ENCODE measurements around the gene FHOD1. TPM values are rescaled to one million over a fixed set of nuclear protein-coding genes. Genes with fewer than 3 reads are reported as not detected.
A peak's percentile ranks its signal among the peaks of the same experiment; 100 is the strongest.

Gene FHOD1
- total and polyA plus RNA-seq, 2 of the 13 experiments (the other 11 are each of a cell fraction or from before 2014, with no cell fraction given): 20.0 to 20.8 TPM

- 43% methylated on average over 8 of the region's 8 CpGs for WGBS (ENCODE audit: low lambda C conversion rate)
- no peak for DNase-seq (ENCODE audit: low spot score)
- no peaks in the 10 kb centered on the region for H3K36me3 ChIP-seq (replicated peaks in 1 of 2; ENCODE audit: control insufficient read depth in 1 of 2, insufficient read depth in 2 of 2, low read length in 2 of 2)
- no peak overlapping the region for H3K4me2 ChIP-seq (ENCODE audit: low read depth, low read length)
- no peaks in the 10 kb centered on the region for H4K20me1 ChIP-seq (ENCODE audit: insufficient read depth, low read length)
- H3K9ac ChIP-seq (ENCODE audit: insufficient read depth, low read depth, low read length): no peak overlapping the region
- CTCF ChIA-PET (ENCODE audit: low intra/inter-chr PET ratio, low total read pairs): interaction anchor here (1.5 kb wide), 1 partner anchor 11 kb away, joined by 3 read pairs; no protein-coding TSS in a partner anchor
- TF ChIP-seq NFKBIZ (CRISPR knock-in tag; IDR thresholded peaks at IDR 0.05) (no peak), MED13 (CRISPR knock-in tag; IDR thresholded peaks at IDR 0.05) (no peak), ZNF33B (CRISPR knock-in tag; IDR thresholded peaks at IDR 0.05) (no peak), ZMYM3 (CRISPR knock-in tag; IDR thresholded peaks at IDR 0.05) (no peak), KDM2A (CRISPR knock-in tag; IDR thresholded peaks at IDR 0.05; ENCODE audit: borderline replicate concordance, low read depth) (0 out of 2 replicates have a peak, but pooled peaks have one; percentile 19), ZNF644 (CRISPR knock-in tag; IDR thresholded peaks at IDR 0.05; ENCODE audit: low read depth) (no peak), CENPX (CRISPR knock-in tag; IDR thresholded peaks at IDR 0.05) (no peak)
- H3K27ac ChIP-seq (ENCODE audit: extremely low read length, insufficient read depth, low read length): no peak overlapping the region
- H3K4me3 ChIP-seq (replicated peaks in 1 of 3; ENCODE audit: insufficient read depth in 1 of 3, low read depth in 2 of 3, low read length in 3 of 3): no peak overlapping the region
- no TSS peak for BruUV-seq (replicated peaks)
- no peaks in the 10 kb centered on the region for H3K4me1 ChIP-seq (ENCODE audit: insufficient read depth, low read length)
- intact Hi-C loops (cut with micrococcal nuclease; ENCODE audit: unreplicated experiment) (no loop called here), in situ Hi-C loops (cut with HindIII; ENCODE audit: extremely low pct_ligation_motif_present, low pct_unique_long_range_greater_than_20kb) (no loop called here)
- no peak for ATAC-seq
- H3K79me2 ChIP-seq (ENCODE audit: insufficient read depth, low read length): no peaks in the 10 kb centered on the region
- H2AFZ ChIP-seq (ENCODE audit: low read length): no peak overlapping the region
- H3K27me3 ChIP-seq (ENCODE audit: control insufficient read depth in 1 of 2, insufficient read depth in 2 of 2, low read length in 2 of 2): peaks cover 8 to 40% of the 10 kb centered on the region in 2 experiments; a peak in 4 of 5 replicates
- H3K9me3 ChIP-seq (ENCODE audit: low read length): no peaks in the 10 kb centered on the region
- no peak for FAIRE-seq
- POLR2A ChIA-PET: interaction anchor here (1.8 kb wide), 1 partner anchor 19 kb away, joined by 5 read pairs; the partner anchor contains the start of gene FHOD1
Measured at GRCh38 chr16:67265834-67266233, 18.6 kb upstream of the FHOD1 start.

DNA sequence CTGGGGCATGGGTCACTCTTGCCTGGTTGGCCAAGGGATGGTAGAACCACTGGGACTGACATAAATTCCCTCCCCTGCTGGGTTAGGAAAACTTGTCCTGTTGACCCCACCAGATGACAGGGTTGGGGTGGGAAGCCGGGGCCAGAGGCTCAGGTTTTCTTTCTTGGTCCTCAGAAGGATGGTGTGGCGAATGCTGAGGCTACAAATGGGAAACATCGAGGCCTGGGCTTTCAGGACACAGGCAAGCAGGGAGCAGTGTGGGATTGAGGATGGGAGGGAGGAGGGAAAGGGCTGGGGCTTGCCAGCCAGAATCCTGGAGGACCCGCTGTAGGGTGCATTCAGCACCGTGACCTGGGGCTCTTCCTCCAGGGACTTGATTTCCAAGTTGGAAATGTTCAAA lies 17.6 kb upstream of the FHOD1 start:
- Histone ChIP-seq H3K27ac (ENCODE audit: extremely low read length, insufficient read depth, low read length) (no peak overlapping the region), H3K4me3 (replicated peaks in 1 of 3; ENCODE audit: insufficient read depth in 1 of 3, low read depth in 2 of 3, low read length in 3 of 3) (no peak overlapping the region), H3K79me2 (ENCODE audit: insufficient read depth, low read length) (no peaks in the 10 kb centered on the region), H3K9ac (ENCODE audit: insufficient read depth, low read depth, low read length) (no peak overlapping the region), H3K9me3 (ENCODE audit: low read length) (no peaks in the 10 kb centered on the region), H2AFZ (ENCODE audit: low read length) (no peak overlapping the region), H3K4me1 (ENCODE audit: insufficient read depth, low read length) (no peaks in the 10 kb centered on the region), H3K4me2 (ENCODE audit: low read depth, low read length) (no peak overlapping the region), H3K36me3 (replicated peaks in 1 of 2; ENCODE audit: control insufficient read depth in 1 of 2, insufficient read depth in 2 of 2, low read length in 2 of 2) (no peaks in the 10 kb centered on the region), H4K20me1 (ENCODE audit: insufficient read depth, low read length) (no peaks in the 10 kb centered on the region), H3K27me3 (ENCODE audit: control insufficient read depth in 1 of 2, insufficient read depth in 2 of 2, low read length in 2 of 2) (peaks cover 8 to 40% of the 10 kb centered on the region in 2 experiments; a peak in 4 of 5 replicates)
- POLR2A ChIA-PET: interaction anchor here (0.8 kb wide), 1 partner anchor 12 kb away, joined by 3 read pairs; no protein-coding TSS in a partner anchor
- CTCF ChIA-PET (ENCODE audit: low intra/inter-chr PET ratio, low total read pairs): interaction anchor here (0.6 kb wide), 1 partner anchor 287 kb away, joined by 3 read pairs; no protein-coding TSS in a partner anchor
- no TSS peak for BruUV-seq (replicated peaks)
- 40% methylated on average over 5 of the region's 5 CpGs for WGBS (ENCODE audit: low lambda C conversion rate)
- intact Hi-C loops (cut with micrococcal nuclease; ENCODE audit: unreplicated experiment) (no loop called here), in situ Hi-C loops (cut with HindIII; ENCODE audit: extremely low pct_ligation_motif_present, low pct_unique_long_range_greater_than_20kb) (no loop called here)
- ATAC-seq: no peak
- no peak for FAIRE-seq
- no peak for DNase-seq (ENCODE audit: low spot score)
- no peak for TF ChIP-seq FOSL2 (CRISPR knock-in tag; IDR thresholded peaks at IDR 0.05)
- TF ChIP-seq, protein P1, sequence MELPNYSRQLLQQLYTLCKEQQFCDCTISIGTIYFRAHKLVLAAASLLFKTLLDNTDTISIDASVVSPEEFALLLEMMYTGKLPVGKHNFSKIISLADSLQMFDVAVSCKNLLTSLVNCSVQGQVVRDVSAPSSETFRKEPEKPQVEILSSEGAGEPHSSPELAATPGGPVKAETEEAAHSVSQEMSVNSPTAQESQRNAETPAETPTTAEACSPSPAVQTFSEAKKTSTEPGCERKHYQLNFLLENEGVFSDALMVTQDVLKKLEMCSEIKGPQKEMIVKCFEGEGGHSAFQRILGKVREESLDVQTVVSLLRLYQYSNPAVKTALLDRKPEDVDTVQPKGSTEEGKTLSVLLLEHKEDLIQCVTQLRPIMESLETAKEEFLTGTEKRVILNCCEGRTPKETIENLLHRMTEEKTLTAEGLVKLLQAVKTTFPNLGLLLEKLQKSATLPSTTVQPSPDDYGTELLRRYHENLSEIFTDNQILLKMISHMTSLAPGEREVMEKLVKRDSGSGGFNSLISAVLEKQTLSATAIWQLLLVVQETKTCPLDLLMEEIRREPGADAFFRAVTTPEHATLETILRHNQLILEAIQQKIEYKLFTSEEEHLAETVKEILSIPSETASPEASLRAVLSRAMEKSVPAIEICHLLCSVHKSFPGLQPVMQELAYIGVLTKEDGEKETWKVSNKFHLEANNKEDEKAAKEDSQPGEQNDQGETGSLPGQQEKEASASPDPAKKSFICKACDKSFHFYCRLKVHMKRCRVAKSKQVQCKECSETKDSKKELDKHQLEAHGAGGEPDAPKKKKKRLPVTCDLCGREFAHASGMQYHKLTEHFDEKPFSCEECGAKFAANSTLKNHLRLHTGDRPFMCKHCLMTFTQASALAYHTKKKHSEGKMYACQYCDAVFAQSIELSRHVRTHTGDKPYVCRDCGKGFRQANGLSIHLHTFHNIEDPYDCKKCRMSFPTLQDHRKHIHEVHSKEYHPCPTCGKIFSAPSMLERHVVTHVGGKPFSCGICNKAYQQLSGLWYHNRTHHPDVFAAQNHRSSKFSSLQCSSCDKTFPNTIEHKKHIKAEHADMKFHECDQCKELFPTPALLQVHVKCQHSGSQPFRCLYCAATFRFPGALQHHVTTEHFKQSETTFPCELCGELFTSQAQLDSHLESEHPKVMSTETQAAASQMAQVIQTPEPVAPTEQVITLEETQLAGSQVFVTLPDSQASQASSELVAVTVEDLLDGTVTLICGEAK (IDR thresholded peaks at IDR 0.05): no peak
- TF ChIP-seq, protein P1 (CRISPR knock-in tag; IDR thresholded peaks at IDR 0.05): no peak
